ENCODE results near the gene CDY2B.
"Not testable (repeated sequence)": the region's sequence is repeated elsewhere in the genome, so short reads cannot be mapped to it uniquely, and the experiment has no call there.

GRCh38 chrY:17876767-17877166, 3.3 kb downstream of the CDY2B start:
- TF ChIP-seq POLR2A, CTCF (IDR thresholded peaks at IDR 0.05): not testable (repeated sequence)

All from thyroid gland (tissue), 4 donors.